HEK293T (cell line): ENCODE results near the gene RUNDC3A.

Experiments used
- CTCF ChIA-PET: fragments of 350-600 bp; formaldehyde crosslinking; extraction: SDS; loops from one replicate; lab custom pipeline; 2021; ENCODE audit warnings: antibody characterized with exemption, inconsistent platforms; lab: Yijun Ruan, JAX
- POLR2A ChIA-PET: fragments of 350-600 bp; formaldehyde crosslinking; extraction: SDS; loops from one replicate; lab custom pipeline; 2020; ENCODE audit warnings: antibody characterized with exemption, inconsistent platforms; lab: Yijun Ruan, JAX
- DNase-seq: peaks from one replicate; pipeline ENCODE4 v3.0.0; 2012; ENCODE audit warnings: mixed read lengths; ENCODE audit errors: extremely low spot score
- ARNT ChIP-seq: fragments of 450-650 bp; IDR thresholded peaks from 2 replicates; pipeline ENCODE4 v1.6.1; 2017; ENCODE audit warnings: mild to moderate bottlenecking
- BHLHE40 ChIP-seq: fragments of 450-650 bp; IDR thresholded peaks from 2 replicates; pipeline ENCODE4 v1.6.1; 2016; ENCODE audit warnings: mild to moderate bottlenecking, moderate library complexity, borderline replicate concordance
- CTBP1 ChIP-seq: fragments of 450-650 bp; IDR thresholded peaks from 2 replicates; pipeline ENCODE4 v1.6.1; 2016; ENCODE audit warnings: borderline replicate concordance
- ELF4 ChIP-seq: fragments of 450-650 bp; IDR thresholded peaks from 2 replicates; pipeline ENCODE4 v1.6.1; 2017; ENCODE audit warnings: antibody characterized with exemption
- FOXA1 ChIP-seq: fragments of 450-650 bp; IDR thresholded peaks from 2 replicates; pipeline ENCODE4 v1.6.1; 2016; ENCODE audit warnings: mild to moderate bottlenecking
- FOXK2 ChIP-seq: fragments of 450-650 bp; IDR thresholded peaks from 2 replicates; pipeline ENCODE4 v1.6.1; 2016; ENCODE audit warnings: mild to moderate bottlenecking
- FOXM1 ChIP-seq: fragments of 450-650 bp; IDR thresholded peaks from 2 replicates; pipeline ENCODE4 v1.6.1; 2017; ENCODE audit warnings: mild to moderate bottlenecking, borderline replicate concordance
- HDGF ChIP-seq: fragments of 450-650 bp; IDR thresholded peaks from 2 replicates; pipeline ENCODE4 v1.6.1; 2017; ENCODE audit warnings: antibody characterized with exemption, borderline replicate concordance
- L3MBTL2 ChIP-seq: fragments of 450-650 bp; conservative IDR thresholded peaks from 2 replicates; pipeline ENCODE4 v1.6.1; 2016; ENCODE audit warnings: mild to moderate bottlenecking
- LEF1 ChIP-seq: fragments of 450-650 bp; IDR thresholded peaks from 2 replicates; pipeline ENCODE4 v1.6.1; 2017; ENCODE audit warnings: mild to moderate bottlenecking, borderline replicate concordance
- NFRKB ChIP-seq: fragments of 450-650 bp; IDR thresholded peaks from 2 replicates; pipeline ENCODE4 v1.6.1; 2016; ENCODE audit warnings: mild to moderate bottlenecking, moderate library complexity
- SP1 ChIP-seq: fragments of 450-650 bp; IDR thresholded peaks from 2 replicates; pipeline ENCODE4 v1.6.1; 2017
- SUZ12 ChIP-seq: fragments of 450-650 bp; IDR thresholded peaks from 2 replicates; pipeline ENCODE4 v1.6.1; 2016; ENCODE audit warnings: mild to moderate bottlenecking
- TARDBP ChIP-seq: fragments of 450-650 bp; IDR thresholded peaks from 2 replicates; pipeline ENCODE4 v1.6.1; 2016
- ZNF384 ChIP-seq: fragments of 450-650 bp; IDR thresholded peaks from 2 replicates; pipeline ENCODE4 v1.6.1; 2016
- TF ChIP-seq, protein P1 (sequence below): fragments of 450-650 bp; IDR thresholded peaks from 2 replicates; pipeline ENCODE4 v1.6.1; 2016

Gene RUNDC3A

GRCh38 chr17:44314869-44315661 lies 6.7 kb downstream of the RUNDC3A start:
- ChIA-PET CTCF (interaction anchor here (0.6 kb wide), 1 partner anchor 630 kb away, joined by 6 read pairs; no protein-coding TSS in a partner anchor), POLR2A (interaction anchor here (0.9 to 1.5 kb wide), 2 partner anchors 12 to 30 kb away, joined by 3 to 5 read pairs; no protein-coding TSS in a partner anchor)
- TF ChIP-seq SUZ12 = no peak
- TF ChIP-seq CTBP1 = no peak
- TF ChIP-seq BHLHE40 = no peak
- no peak for TF ChIP-seq ELF4
- TF ChIP-seq SP1 = no peak
- TF ChIP-seq HDGF = no peak
- no peak for TF ChIP-seq ARNT
- no peak for TF ChIP-seq FOXM1
- no peak for TF ChIP-seq ZNF384
- TF ChIP-seq LEF1 = no peak
- TF ChIP-seq, protein P1, sequence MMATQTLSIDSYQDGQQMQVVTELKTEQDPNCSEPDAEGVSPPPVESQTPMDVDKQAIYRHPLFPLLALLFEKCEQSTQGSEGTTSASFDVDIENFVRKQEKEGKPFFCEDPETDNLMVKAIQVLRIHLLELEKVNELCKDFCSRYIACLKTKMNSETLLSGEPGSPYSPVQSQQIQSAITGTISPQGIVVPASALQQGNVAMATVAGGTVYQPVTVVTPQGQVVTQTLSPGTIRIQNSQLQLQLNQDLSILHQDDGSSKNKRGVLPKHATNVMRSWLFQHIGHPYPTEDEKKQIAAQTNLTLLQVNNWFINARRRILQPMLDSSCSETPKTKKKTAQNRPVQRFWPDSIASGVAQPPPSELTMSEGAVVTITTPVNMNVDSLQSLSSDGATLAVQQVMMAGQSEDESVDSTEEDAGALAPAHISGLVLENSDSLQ = no peak
- no peak for TF ChIP-seq FOXK2
- TF ChIP-seq NFRKB = no peak
- peak; percentile 71 for DNase-seq

- DNase-seq = no peak
- ChIA-PET CTCF (interaction anchor here (0.8 to 1.2 kb wide), 2 partner anchors 30 to 106 kb away, joined by 3 to 4 read pairs; no protein-coding TSS in a partner anchor), POLR2A (interaction anchor here (0.9 to 1.5 kb wide), 3 partner anchors 11 to 98 kb away, joined by 3 to 5 read pairs (median 4); no protein-coding TSS in a partner anchor)
- TF ChIP-seq SUZ12 (no peak), BHLHE40 (no peak), FOXK2 (no peak), L3MBTL2 (no peak), HDGF (no peak), ELF4 (no peak), TARDBP (no peak), CTBP1 (no peak), ZNF384 (no peak), SP1 (no peak), FOXM1 (no peak), FOXA1 (no peak), LEF1 (no peak), ARNT (no peak), NFRKB (no peak)
- TF ChIP-seq, protein P1 = no peak
These were observed 7.6 kb downstream of the RUNDC3A start for GRCh38 chr17:44315760-44316731.

- POLR2A ChIA-PET = interaction anchor here (0.8 to 2.3 kb wide), 2 partner anchors 9 to 96 kb away, joined by 3 to 5 read pairs; no protein-coding TSS in a partner anchor
- CTCF ChIA-PET = interaction anchor here (1.2 kb wide), 1 partner anchor 28 kb away, joined by 3 read pairs; no protein-coding TSS in a partner anchor
- no peak for TF ChIP-seq HDGF
- TF ChIP-seq, protein P1 = no peak
- TF ChIP-seq SUZ12 = no peak
- TF ChIP-seq SP1 = no peak
- no peak for TF ChIP-seq FOXK2
- TF ChIP-seq NFRKB = no peak
- no peak for TF ChIP-seq FOXM1
- TF ChIP-seq LEF1 = no peak
- no peak for TF ChIP-seq ELF4
- DNase-seq = no peak
These were observed 9.1 kb downstream of the RUNDC3A start for GRCh38 chr17:44317545-44317944.

GRCh38 chr17:44318077-44318892 lies 9.9 kb downstream of the RUNDC3A start:
- no peak for TF ChIP-seq SP1
- no peak for TF ChIP-seq ZNF384
- no peak for TF ChIP-seq FOXM1
- no peak for TF ChIP-seq FOXA1
- no peak for TF ChIP-seq TARDBP
- TF ChIP-seq ARNT = no peak
- no peak for TF ChIP-seq SUZ12
- TF ChIP-seq CTBP1 = no peak
- DNase-seq = no peak
- ChIA-PET POLR2A (interaction anchor here (0.8 to 2.3 kb wide), 3 partner anchors 40 to 103 kb away, joined by 3 to 5 read pairs (median 3); no protein-coding TSS in a partner anchor), CTCF (interaction anchor here (0.6 kb wide), 1 partner anchor 592 kb away, joined by 4 read pairs; no protein-coding TSS in a partner anchor)
